ENCODE data around the gene ISG20.

Gene ISG20

GRCh38 chr15:88695101-88695500, 56.3 kb downstream of the ISG20 start:
- no peak for DNase-seq

- no peak for DNase-seq
Observed at GRCh38 chr15:88695691-88696251, 57.0 kb downstream of the ISG20 start.

GRCh38 chr15:88696254-88696653, 57.4 kb downstream of the ISG20 start:
- no peak for DNase-seq

GRCh38 chr15:88697276-88697675, 58.5 kb downstream of the ISG20 start:
- DNase-seq = no peak

GRCh38 chr15:88699861-88700260, 61.0 kb downstream of the ISG20 start:
- DNase-seq = no peak

GRCh38 chr15:88700716-88701115, 61.9 kb downstream of the ISG20 start:
- no peak for DNase-seq

- no peak for DNase-seq
Observed at GRCh38 chr15:88701561-88702095, 62.8 kb downstream of the ISG20 start.

- no peak for DNase-seq
Observed at GRCh38 chr15:88702983-88703382, 64.2 kb downstream of the ISG20 start.

GRCh38 chr15:88703533-88703932, 64.7 kb downstream of the ISG20 start:
- DNase-seq = no peak

GRCh38 chr15:88704791-88705768, 66.3 kb downstream of the ISG20 start:
- no peak for DNase-seq

GRCh38 chr15:88705769-88706165, 67.0 kb downstream of the ISG20 start:
- DNase-seq = no peak

All from NCI-H187 (cell line).